H1 (cell line): ENCODE results near the gene TNFRSF8. TPM values are rescaled to one million over a fixed set of nuclear protein-coding genes. Genes with fewer than 3 reads are reported as not detected.
A peak's percentile ranks its signal among the peaks of the same experiment; 100 is the strongest.

Experiments used
- CTCF ChIA-PET: fragments of 300-600 bp; sonication (Branson Sonifier 250); formaldehyde crosslinking; loops from one replicate; lab custom pipeline; 2021; ENCODE audit not compliant: partially characterized antibody; lab: Charles Lee
- POLR2A ChIA-PET: fragments of 300-600 bp; sonication (Branson Sonifier 250); formaldehyde crosslinking; loops from one replicate; lab custom pipeline; 2021; ENCODE audit warnings: inconsistent platforms; ENCODE audit not compliant: partially characterized antibody; lab: Charles Lee
- DNase-seq, 2 experiments: peaks; one replicate each; pipeline versions ENCODE4 v3.0.0 to v3.0.0-alpha.2; 2010 to 2022; ENCODE audit warnings: low spot score in 2 of 2, low read depth in 1 of 2, mixed read lengths in 1 of 2
- FAIRE-seq: peaks from 2 replicates; lab custom pipeline; 2011; peaks lifted over from hg19 to GRCh38; lab: Jason Lieb, UNC
- H2AFZ ChIP-seq: 2 replicates; pipeline ENCODE4 v1.8.1; 2012; ENCODE audit warnings: low read length, inconsistent platforms
- H2AK5ac ChIP-seq: 2 replicates; pipeline ENCODE4 v1.6.1; 2013; ENCODE audit warnings: low read depth, low read length
- H2BK120ac ChIP-seq: replicated peaks from 2 replicates; pipeline ENCODE3; 2013; ENCODE audit warnings: low read depth, low read length, inconsistent platforms
- H2BK12ac ChIP-seq: 2 replicates; pipeline ENCODE4 v1.6.1; 2013; ENCODE audit warnings: low read depth, low read length
- H2BK15ac ChIP-seq: 2 replicates; pipeline ENCODE4 v1.6.1; 2013; ENCODE audit warnings: low read length
- H2BK20ac ChIP-seq: 2 replicates; pipeline ENCODE4 v1.6.1; 2013; ENCODE audit warnings: low read length
- H2BK5ac ChIP-seq: 2 replicates; pipeline ENCODE4 v1.6.1; 2013; ENCODE audit warnings: low read depth, low read length
- H3K14ac ChIP-seq: 2 replicates; pipeline ENCODE4 v1.6.1; 2013; ENCODE audit warnings: inconsistent platforms; ENCODE audit not compliant: insufficient read length
- H3K18ac ChIP-seq: 2 replicates; pipeline ENCODE4 v1.6.1; 2013; ENCODE audit warnings: low read length; ENCODE audit errors: extremely low read depth
- H3K23ac ChIP-seq: 2 replicates; pipeline ENCODE4 v1.6.1; 2013; ENCODE audit warnings: inconsistent platforms; ENCODE audit not compliant: insufficient read length
- H3K23me2 ChIP-seq: 2 replicates; pipeline ENCODE4 v1.6.1; 2013; ENCODE audit warnings: low read depth, low read length
- H3K27ac ChIP-seq: 2 replicates; pipeline ENCODE4 v1.6.1; 2011; ENCODE audit warnings: low read depth, low read length, inconsistent platforms
- H3K27me3 ChIP-seq, 4 experiments: replicated peaks in 1 of 4; 1 replicate in 1 of 4; 2 replicates in 3 of 4; pipeline versions ENCODE4 v1.6.1 to v1.8.1; 2011 to 2013; ENCODE audit warnings: low read length in 3 of 4, mild to moderate bottlenecking in 3 of 4, inconsistent platforms in 2 of 4, mixed read lengths in 2 of 4, moderate library complexity in 1 of 4; ENCODE audit not compliant: control insufficient read depth in 3 of 4, insufficient read depth in 3 of 4; ENCODE audit errors: extremely low read depth in 1 of 4
- H3K36me3 ChIP-seq, 4 experiments: 2 replicates each; pipeline versions ENCODE4 v1.6.1 to v1.8.1; 2011 to 2013; ENCODE audit warnings: mild to moderate bottlenecking in 4 of 4, low read length in 3 of 4, moderate library complexity in 2 of 4, control low read depth in 1 of 4, inconsistent platforms in 1 of 4; ENCODE audit not compliant: insufficient read depth in 4 of 4, control insufficient read depth in 2 of 4
- H3K4ac ChIP-seq: replicated peaks from 2 replicates; pipeline ENCODE3; 2013; ENCODE audit warnings: low read length, low read depth, mixed read lengths, inconsistent platforms; ENCODE audit not compliant: insufficient read length
- H3K4me1 ChIP-seq, 4 experiments: replicated peaks in 1 of 4; 1 replicate in 1 of 4; 2 replicates in 3 of 4; pipeline versions ENCODE4 v1.6.1 to v1.8.1; 2011 to 2013; ENCODE audit warnings: low read length in 3 of 4, inconsistent platforms in 2 of 4, mixed read lengths in 1 of 4; ENCODE audit not compliant: insufficient read depth in 4 of 4, control insufficient read depth in 3 of 4
- H3K4me2 ChIP-seq, 2 experiments: 2 replicates each; pipeline versions ENCODE4 v1.6.1 to v1.8.1; 2011 to 2013; ENCODE audit warnings: low read depth in 2 of 2, low read length in 2 of 2, control low read depth in 1 of 2, inconsistent platforms in 1 of 2, mild to moderate bottlenecking in 1 of 2; ENCODE audit not compliant: insufficient read depth in 1 of 2
- H3K4me3 ChIP-seq, 4 experiments: fragments of 200-600, 300-600 bp in 1 of 4; sonication (generic), shearing (Covaris generic), sonication (Bioruptor Twin) in 1 of 4; 2 replicates each; pipeline versions ENCODE4 v1.5.1 to v1.8.1; 2011 to 2016; ENCODE audit warnings: low read length in 4 of 4, low read depth in 3 of 4, control low read depth in 2 of 4, inconsistent platforms in 2 of 4, mild to moderate bottlenecking in 2 of 4, mixed read lengths in 1 of 4, moderate library complexity in 1 of 4; ENCODE audit not compliant: insufficient read depth in 2 of 4; ENCODE audit errors: extremely low read depth in 1 of 4
- H3K56ac ChIP-seq: replicated peaks from 2 replicates; pipeline ENCODE3; 2013; ENCODE audit warnings: low read depth, mild to moderate bottlenecking, mixed read lengths, low read length, inconsistent platforms; ENCODE audit not compliant: insufficient read length
- H3K79me1 ChIP-seq: 2 replicates; pipeline ENCODE4 v1.6.1; 2013; ENCODE audit warnings: low read depth, low read length, control low read depth
- H3K79me2 ChIP-seq, 2 experiments: 2 replicates each; pipeline versions ENCODE4 v1.6.1 to v1.8.1; 2012 to 2013; ENCODE audit warnings: low read length in 2 of 2, mild to moderate bottlenecking in 2 of 2, inconsistent platforms in 1 of 2; ENCODE audit not compliant: insufficient read depth in 2 of 2, control insufficient read depth in 1 of 2
- H3K9ac ChIP-seq, 4 experiments: replicated peaks in 1 of 4; 1 replicate in 1 of 4; 2 replicates in 3 of 4; pipeline versions ENCODE4 v1.6.1 to v1.8.1; 2011 to 2013; ENCODE audit warnings: low read depth in 3 of 4, low read length in 3 of 4, control low read depth in 2 of 4, mild to moderate bottlenecking in 2 of 4, moderate library complexity in 2 of 4, inconsistent platforms in 1 of 4; ENCODE audit errors: extremely low read depth in 1 of 4
- H3K9me3 ChIP-seq, 2 experiments: 2 replicates each; pipeline versions ENCODE4 v1.6.1 to v1.8.1; 2012 to 2013; ENCODE audit warnings: mild to moderate bottlenecking in 2 of 2, moderate library complexity in 2 of 2, control low read depth in 1 of 2, inconsistent platforms in 1 of 2, low read depth in 1 of 2, low read length in 1 of 2, mixed read lengths in 1 of 2; ENCODE audit not compliant: insufficient read depth in 2 of 2
- H4K20me1 ChIP-seq, 2 experiments: replicated peaks in 1 of 2; 2 replicates each; pipeline versions ENCODE3 to v1.8.1; 2011 to 2013; ENCODE audit warnings: inconsistent platforms in 2 of 2, low read length in 2 of 2, mild to moderate bottlenecking in 1 of 2; ENCODE audit not compliant: insufficient read depth in 2 of 2, control insufficient read depth in 1 of 2
- H4K5ac ChIP-seq: 2 replicates; pipeline ENCODE4 v1.6.1; 2013; ENCODE audit warnings: low read length, low read depth, mixed read lengths, inconsistent platforms; ENCODE audit not compliant: insufficient read length
- H4K8ac ChIP-seq: 2 replicates; pipeline ENCODE4 v1.8.0; 2013; ENCODE audit warnings: mild to moderate bottlenecking, moderate library complexity, low read length, inconsistent platforms; ENCODE audit not compliant: insufficient read depth; ENCODE audit errors: extremely low read depth
- H4K91ac ChIP-seq: replicated peaks from 2 replicates; pipeline ENCODE3; 2013; ENCODE audit warnings: low read length, mixed read lengths, inconsistent platforms; ENCODE audit not compliant: insufficient read length
- CHD1 ChIP-seq: IDR thresholded peaks from 2 replicates; pipeline ENCODE4 v1.6.1; 2012; ENCODE audit warnings: low read depth, low read length, improper control_type of control experiment
- EGR1 ChIP-seq: IDR thresholded peaks from 2 replicates; pipeline ENCODE4 v1.6.1; 2011; ENCODE audit warnings: low read depth, low read length, borderline replicate concordance
- NANOG ChIP-seq: IDR thresholded peaks from 2 replicates; pipeline ENCODE4 v1.6.1; 2011; ENCODE audit warnings: low read length, low read depth, mild to moderate bottlenecking, inconsistent platforms; ENCODE audit not compliant: insufficient read depth, poor library complexity, severe bottlenecking
- POU5F1 ChIP-seq: IDR thresholded peaks from 2 replicates; pipeline ENCODE4 v1.6.1; 2011; ENCODE audit warnings: low read depth, mild to moderate bottlenecking, low read length, moderate library complexity
- RAD21 ChIP-seq, 2 experiments: IDR thresholded peaks in 1 of 2; conservative IDR thresholded peaks in 1 of 2; 2 replicates each; pipeline ENCODE4 v1.6.1; 2011; ENCODE audit warnings: low read depth in 2 of 2, low read length in 2 of 2, improper control_type of control experiment in 1 of 2, inconsistent platforms in 1 of 2, mild to moderate bottlenecking in 1 of 2, moderate library complexity in 1 of 2
- RBBP5 ChIP-seq: IDR thresholded peaks from 2 replicates; pipeline ENCODE4 v1.7.1; 2012; ENCODE audit warnings: low read depth, mild to moderate bottlenecking, inconsistent platforms, low read length, moderate library complexity, borderline replicate concordance
- RFX5 ChIP-seq: IDR thresholded peaks from 2 replicates; pipeline ENCODE4 v1.6.1; 2011; ENCODE audit warnings: low read depth, low read length, improper control_type of control experiment, borderline replicate concordance
- SRF ChIP-seq: IDR thresholded peaks from 2 replicates; pipeline ENCODE4 v1.6.1; 2011; ENCODE audit warnings: mild to moderate bottlenecking, low read depth, low read length, moderate library complexity
- TCF12 ChIP-seq: IDR thresholded peaks from 2 replicates; pipeline ENCODE4 v1.6.1; 2011; ENCODE audit warnings: low read depth, mild to moderate bottlenecking, low read length
- WGBS, 2 experiments: shearing (Covaris generic) in 1 of 2; methylation state at CpG; one replicate each; pipeline versions ENCODE4 v1.1.6 to v1.1.7; 2013 to 2015; ENCODE audit warnings: low lambda C conversion rate in 2 of 2, mixed read lengths in 2 of 2, inconsistent platforms in 1 of 2, low coverage in 1 of 2, missing lambda C conversion rate in 1 of 2; ENCODE audit not compliant: insufficient replicate concordance in 2 of 2, insufficient coverage in 1 of 2, insufficient read length in 1 of 2; ENCODE audit errors: extremely low coverage in 1 of 2, missing lambda C conversion rate in 1 of 2; 5-methylcytosine and 5-hydroxymethylcytosine counted together
- polyA plus RNA-seq, 7 experiments: library from polyadenylated mRNA; depleted of rRNA in 3 of 7; stranded (reverse) in 5 of 7; unstranded in 2 of 7; fragments of >200 nt in 5 of 7; fragments of 200-250 nt in 2 of 7; gene quantifications; 1 replicate in 5 of 7; 2 replicates in 1 of 7; 4 replicates in 1 of 7; pipeline versions ENCODE4 v1.2.1 to v1.2.3, GENCODE V29; 2011 to 2013; ENCODE audit warnings: missing spikeins in 2 of 7, mixed read lengths in 2 of 7
- total RNA-seq: library from RNA; stranded (reverse); fragmentation: NEBNext Ultra II Directional; extraction: Animal tissue kit (Norgen Biotek cat#: 25700); gene quantifications from 2 replicates; pipeline ENCODE4 v1.2.1, GENCODE V29; 2021
- TF ChIP-seq, protein P1 (sequence below): IDR thresholded peaks from 2 replicates; pipeline ENCODE4 v1.6.1; 2012; ENCODE audit warnings: low read length, inconsistent platforms

Gene TNFRSF8
- total and polyA plus RNA-seq, 2 of the 8 experiments (the other 6 are each of a cell fraction or from before 2014, with no cell fraction given): 23.2 to 32.7 TPM

DNA sequence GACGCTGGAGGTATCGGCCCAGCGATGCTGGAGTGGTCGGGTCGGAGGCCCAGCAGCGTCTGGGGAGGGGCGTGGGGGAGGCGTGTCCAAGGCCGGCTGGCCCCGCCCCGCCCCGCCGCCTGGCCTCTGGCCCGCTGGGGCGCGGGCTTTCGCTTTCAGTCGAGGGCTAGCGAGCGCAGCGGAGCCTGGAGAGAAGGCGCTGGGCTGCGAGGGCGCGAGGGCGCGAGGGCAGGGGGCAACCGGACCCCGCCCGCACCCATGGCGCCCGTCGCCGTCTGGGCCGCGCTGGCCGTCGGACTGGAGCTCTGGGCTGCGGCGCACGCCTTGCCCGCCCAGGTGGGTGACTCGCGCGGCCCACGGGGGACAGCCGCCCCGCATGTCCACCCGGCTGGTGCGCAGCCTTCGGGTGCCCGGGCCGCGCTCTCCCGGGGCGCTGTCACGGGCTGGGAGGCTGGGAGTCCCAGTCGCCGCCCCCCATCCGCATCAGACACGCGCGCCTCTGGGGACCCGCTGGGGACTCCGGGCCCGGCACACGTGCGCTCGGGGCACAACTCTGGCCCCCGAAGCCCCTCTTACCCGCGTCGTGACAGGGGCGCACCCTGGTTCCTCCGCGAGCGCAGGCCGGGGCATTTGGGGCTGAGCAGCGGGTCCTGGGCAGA, 103.9 kb downstream of the TNFRSF8 start, which contains the start of gene TNFRSF1B:
TSS of gene TNFRSF1B (plus strand) at position 158 of the 659 bp plus-strand sequence. CDS start at position 259, 101 bp downstream.
- Histone ChIP-seq H3K9me3 (no peaks in the 10 kb centered on the region), H3K23ac (no peak within 1 kb of the TSS), H3K18ac (no peak within 1 kb of the TSS; the same call in 1 of the 2 replicates), H3K79me1 (no peaks in the 10 kb centered on the region), H2AFZ (no peak within 1 kb of the TSS; the same call in 1 of the 2 replicates), H2BK5ac (no peak within 1 kb of the TSS), H3K4me1 (peaks cover 0 to 10% (median 5%) of the 10 kb centered on the region in 4 experiments; a peak in 5 of 7 replicates), H4K8ac (peak within 1 kb of the TSS; percentile 80), H3K4ac (no peak within 1 kb of the TSS), H3K4me3 (peak within 1 kb of the TSS; percentile 5 to 55 (median 21); a peak in 5 of 8 replicates), H4K20me1 (peaks cover 0 to 2% of the 10 kb centered on the region in 2 experiments), H4K5ac (no peak within 1 kb of the TSS), H2BK120ac (no peak within 1 kb of the TSS), H3K9ac (no peak within 1 kb of the TSS; a peak in 1 of 7 replicates), H3K4me2 (peak within 1 kb of the TSS; percentile 41 to 75), H3K14ac (no peak within 1 kb of the TSS), H3K79me2 (no peaks in the 10 kb centered on the region), H3K27ac (no peak within 1 kb of the TSS), H3K36me3 (no peaks in the 10 kb centered on the region), H2BK20ac (no peak within 1 kb of the TSS), H3K27me3 (peaks cover 3 to 41% (median 29%) of the 10 kb centered on the region in 4 experiments), H4K91ac (no peak within 1 kb of the TSS), H3K56ac (no peak within 1 kb of the TSS), H2AK5ac (no peak within 1 kb of the TSS), H2BK12ac (no peak within 1 kb of the TSS), H3K23me2 (no peaks in the 10 kb centered on the region; the same call in 1 of the 2 replicates), H2BK15ac (no peak within 1 kb of the TSS)
- CTCF ChIA-PET: interaction anchor here (1.1 to 3.5 kb wide), 3 partner anchors 21 to 62 kb away, joined by 3 to 23 read pairs (median 4); no protein-coding TSS in a partner anchor
- 19% methylated on average over 39 of the region's 79 CpGs; no CpG with 5 or more reads in 1 of the 2 experiments for WGBS, 2 experiments
- peak in 1 of 2 experiments; percentile 85 for DNase-seq
- POLR2A ChIA-PET: interaction anchor here (2.0 kb wide), 1 partner anchor 11 kb away, joined by 4 read pairs; no protein-coding TSS in a partner anchor
- no peak for FAIRE-seq
- TF ChIP-seq EGR1 (no peak), RFX5 (no peak), RBBP5 (peak; percentile 47; the same call in 1 of the 2 replicates), SRF (no peak), TCF12 (no peak), NANOG (no peak), CHD1 (no peak), POU5F1 (no peak), RAD21 (IDR thresholded peaks at IDR 0.05 in 1 of 2, conservative IDR thresholded peaks at IDR 0.05 in 1 of 2; ENCODE audit: low read depth in 2 of 2, low read length in 2 of 2) (no peak)
- TF ChIP-seq, protein P1, sequence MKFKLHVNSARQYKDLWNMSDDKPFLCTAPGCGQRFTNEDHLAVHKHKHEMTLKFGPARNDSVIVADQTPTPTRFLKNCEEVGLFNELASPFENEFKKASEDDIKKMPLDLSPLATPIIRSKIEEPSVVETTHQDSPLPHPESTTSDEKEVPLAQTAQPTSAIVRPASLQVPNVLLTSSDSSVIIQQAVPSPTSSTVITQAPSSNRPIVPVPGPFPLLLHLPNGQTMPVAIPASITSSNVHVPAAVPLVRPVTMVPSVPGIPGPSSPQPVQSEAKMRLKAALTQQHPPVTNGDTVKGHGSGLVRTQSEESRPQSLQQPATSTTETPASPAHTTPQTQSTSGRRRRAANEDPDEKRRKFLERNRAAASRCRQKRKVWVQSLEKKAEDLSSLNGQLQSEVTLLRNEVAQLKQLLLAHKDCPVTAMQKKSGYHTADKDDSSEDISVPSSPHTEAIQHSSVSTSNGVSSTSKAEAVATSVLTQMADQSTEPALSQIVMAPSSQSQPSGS: no peak
